Esophagus muscularis mucosa (tissue), 3 donors: ENCODE results near the gene OR8B8.

Experiments
- CTCF ChIP-seq, 3 experiments: fragments of 200-600 bp in 2 of 3; fragments of 450-650 bp in 1 of 3; sonication (generic) in 2 of 3; IDR thresholded peaks; one replicate each; pipeline ENCODE4 v1.5.1; 2017 to 2019; ENCODE audit warnings: antibody characterized with exemption in 3 of 3, mild to moderate bottlenecking in 2 of 3, moderate library complexity in 1 of 3
- EP300 ChIP-seq: sonication (generic); formaldehyde crosslinking; IDR thresholded peaks from one replicate; pipeline ENCODE4 v1.6.1; 2017; ENCODE audit warnings: antibody characterized with exemption

- TF ChIP-seq CTCF (IDR thresholded peaks at IDR 0.05): no peak
- no peak for TF ChIP-seq EP300
Observed at GRCh38 chr11:124434699-124435098, 10.8 kb downstream of the OR8B8 start.
